Limb (tissue), 2 donors: ENCODE results near the gene NDUFAB1.
"Not testable (repeated sequence)": the region's sequence is repeated elsewhere in the genome, so short reads cannot be mapped to it uniquely, and the experiment has no call there.

Experiments
- DNase-seq, 2 donors: peaks; one replicate each; pipeline ENCODE4 v3.0.0-alpha.2; 2016; ENCODE audit errors: extremely low spot score in 2 of 2

The NDUFAB1 gene

GRCh38 chr16:23595951-23596720, at the start of gene NDUFAB1:
TSS of gene NDUFAB1 (minus strand) at chr16:23596316. CDS start at chr16:23596290, 26 bp downstream.
- peak; percentile 90 to 94 for DNase-seq

- DNase-seq, result no peak
Observed at GRCh38 chr16:23642246-23642774, 46.2 kb upstream of the NDUFAB1 start.

- DNase-seq, result peak; percentile 92 to 97
Observed at GRCh38 chr16:23640931-23641765, 45.0 kb upstream of the NDUFAB1 start, which contains the start of the genes DCTN5 and PALB2. TSS of gene DCTN5 (plus strand) at chr16:23641466. CDS start at chr16:23641543, 77 bp downstream. TSS of gene PALB2 (minus strand) at chr16:23641310. CDS start at chr16:23641157, 153 bp downstream.

- no peak for DNase-seq
Observed at GRCh38 chr16:23640615-23640930, 44.5 kb upstream of the NDUFAB1 start.

GRCh38 chr16:23635958-23636357, 39.8 kb upstream of the NDUFAB1 start:
- no peak for DNase-seq

- no peak for DNase-seq
Observed at GRCh38 chr16:23634461-23635036, 38.4 kb upstream of the NDUFAB1 start.

- not testable (repeated sequence) for DNase-seq
Observed at GRCh38 chr16:23631874-23632273, 35.8 kb upstream of the NDUFAB1 start.

GRCh38 chr16:23629516-23629915, 33.4 kb upstream of the NDUFAB1 start:
- no peak for DNase-seq

- DNase-seq, result no peak
Observed at GRCh38 chr16:23624092-23624491, 28.0 kb upstream of the NDUFAB1 start.

- DNase-seq, result no peak
Observed at GRCh38 chr16:23615805-23616204, 19.7 kb upstream of the NDUFAB1 start.

- DNase-seq, result no peak
Observed at GRCh38 chr16:23611936-23612335, 15.8 kb upstream of the NDUFAB1 start.

- not testable (repeated sequence) for DNase-seq
Observed at GRCh38 chr16:23610905-23611304, 14.8 kb upstream of the NDUFAB1 start.

- no peak for DNase-seq
Observed at GRCh38 chr16:23609929-23610328, 13.8 kb upstream of the NDUFAB1 start.

GRCh38 chr16:23608194-23608593, 12.1 kb upstream of the NDUFAB1 start:
- DNase-seq, result no peak

GRCh38 chr16:23607726-23608125, 11.6 kb upstream of the NDUFAB1 start:
- no peak for DNase-seq

GRCh38 chr16:23597003-23597756, 1.1 kb upstream of the NDUFAB1 start:
- DNase-seq, result no peak

GRCh38 chr16:23595246-23595950, 718 bp downstream of the NDUFAB1 start:
- no peak for DNase-seq

- DNase-seq, result no peak
Observed at GRCh38 chr16:23594186-23594585, 1.9 kb downstream of the NDUFAB1 start.

GRCh38 chr16:23590181-23590580, 5.9 kb downstream of the NDUFAB1 start:
- DNase-seq, result no peak

GRCh38 chr16:23587726-23588125, 8.4 kb downstream of the NDUFAB1 start:
- no peak for DNase-seq
